HEK293T (cell line): ENCODE data around the gene GP9.

Experiments
- CTBP1 ChIP-seq: fragments of 450-650 bp; IDR thresholded peaks from 2 replicates; pipeline ENCODE4 v1.6.1; 2016; ENCODE audit warnings: borderline replicate concordance
- FOXA1 ChIP-seq: fragments of 450-650 bp; IDR thresholded peaks from 2 replicates; pipeline ENCODE4 v1.6.1; 2016; ENCODE audit warnings: mild to moderate bottlenecking
- FOXK2 ChIP-seq: fragments of 450-650 bp; IDR thresholded peaks from 2 replicates; pipeline ENCODE4 v1.6.1; 2016; ENCODE audit warnings: mild to moderate bottlenecking
- SP1 ChIP-seq: fragments of 450-650 bp; IDR thresholded peaks from 2 replicates; pipeline ENCODE4 v1.6.1; 2017
- TARDBP ChIP-seq: fragments of 450-650 bp; IDR thresholded peaks from 2 replicates; pipeline ENCODE4 v1.6.1; 2016
- TF ChIP-seq, protein P1 (sequence below): fragments of 450-650 bp; IDR thresholded peaks from 2 replicates; pipeline ENCODE4 v1.6.1; 2016

DNA sequence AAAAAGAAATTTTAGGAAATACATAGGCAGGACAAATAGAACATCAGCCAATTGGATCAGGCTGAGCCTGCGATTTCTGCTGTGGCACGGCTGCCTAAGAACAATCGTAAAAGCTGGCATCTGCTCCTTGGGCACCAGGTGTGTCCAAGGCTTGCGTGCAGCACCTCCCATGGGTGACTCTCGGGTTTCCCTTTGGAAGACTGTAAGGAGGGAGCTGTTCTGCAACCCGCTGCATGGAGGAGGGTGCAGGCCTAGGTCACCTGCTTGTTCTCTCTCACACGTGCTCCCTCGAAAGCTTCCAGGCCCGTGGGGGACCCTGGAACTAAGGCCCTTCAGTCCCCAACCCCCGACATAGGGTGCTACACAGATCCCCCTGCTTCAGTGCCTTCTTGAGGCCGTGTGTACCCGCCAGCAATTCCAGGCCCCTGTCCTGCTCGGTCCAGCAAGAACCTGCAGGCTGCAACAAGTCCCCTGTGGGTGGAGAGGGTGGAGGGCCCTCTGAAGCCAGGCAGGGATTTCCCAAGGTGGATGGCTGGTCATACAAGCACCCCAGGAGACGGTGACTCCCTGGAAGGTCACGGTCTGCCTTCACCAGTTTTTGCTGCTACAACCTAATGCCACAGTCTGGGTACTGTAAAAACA is 3.4 kb downstream of the GP9 start:
- TF ChIP-seq FOXA1 (no peak), TARDBP (no peak), FOXK2 (no peak), SP1 (no peak), CTBP1 (no peak)
- TF ChIP-seq, protein P1, sequence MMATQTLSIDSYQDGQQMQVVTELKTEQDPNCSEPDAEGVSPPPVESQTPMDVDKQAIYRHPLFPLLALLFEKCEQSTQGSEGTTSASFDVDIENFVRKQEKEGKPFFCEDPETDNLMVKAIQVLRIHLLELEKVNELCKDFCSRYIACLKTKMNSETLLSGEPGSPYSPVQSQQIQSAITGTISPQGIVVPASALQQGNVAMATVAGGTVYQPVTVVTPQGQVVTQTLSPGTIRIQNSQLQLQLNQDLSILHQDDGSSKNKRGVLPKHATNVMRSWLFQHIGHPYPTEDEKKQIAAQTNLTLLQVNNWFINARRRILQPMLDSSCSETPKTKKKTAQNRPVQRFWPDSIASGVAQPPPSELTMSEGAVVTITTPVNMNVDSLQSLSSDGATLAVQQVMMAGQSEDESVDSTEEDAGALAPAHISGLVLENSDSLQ: no peak
